Aorta (tissue), 5 donors: Measurements from ENCODE around the gene PTH2. TPM values are rescaled to one million over a fixed set of nuclear protein-coding genes. Genes with fewer than 3 reads are reported as not detected.

Experiments
- ATAC-seq: fragments of 200-7000 bp; cut with Tn5 transposase; one replicate; pipeline ENCODE4 v1.9.1; 2022; ENCODE audit warnings: moderate library complexity; ENCODE audit not compliant: low FRiP score
- DNase-seq, 2 donors: peaks; one replicate each; pipeline ENCODE4 v3.0.0-alpha.2; 2020
- H3K27ac ChIP-seq, 2 donors: one replicate each; pipeline ENCODE4 v1.5.1; 2013; ENCODE audit warnings: low read length in 2 of 2, mild to moderate bottlenecking in 2 of 2, moderate library complexity in 2 of 2, control low read depth in 1 of 2, inconsistent platforms in 1 of 2, low read depth in 1 of 2
- H3K27me3 ChIP-seq, 2 donors: one replicate each; pipeline ENCODE4 v1.6.1; 2013; ENCODE audit warnings: control low read depth in 1 of 2, low read length in 1 of 2, mild to moderate bottlenecking in 1 of 2, moderate library complexity in 1 of 2; ENCODE audit not compliant: insufficient read depth in 2 of 2, control insufficient read depth in 1 of 2
- H3K36me3 ChIP-seq, 2 donors: one replicate each; pipeline ENCODE4 v1.6.1; 2013; ENCODE audit warnings: control low read depth in 1 of 2, low read length in 1 of 2, mild to moderate bottlenecking in 1 of 2; ENCODE audit not compliant: insufficient read depth in 2 of 2, control insufficient read depth in 1 of 2
- H3K4me1 ChIP-seq, 2 donors: one replicate each; pipeline ENCODE4 v1.6.1; 2013; ENCODE audit warnings: low read length in 2 of 2, control low read depth in 1 of 2, mild to moderate bottlenecking in 1 of 2, moderate library complexity in 1 of 2; ENCODE audit not compliant: insufficient read depth in 2 of 2, control insufficient read depth in 1 of 2
- H3K4me3 ChIP-seq, 2 donors: one replicate each; pipeline ENCODE4 v1.5.1; 2013; ENCODE audit warnings: low read length in 2 of 2, control low read depth in 1 of 2, mild to moderate bottlenecking in 1 of 2
- H3K9me3 ChIP-seq: one replicate; pipeline ENCODE4 v1.6.1; 2013; ENCODE audit warnings: mild to moderate bottlenecking, low read length; ENCODE audit not compliant: control insufficient read depth
- WGBS, 2 donors: extraction: QIAGEN DNeasy Blood & Tissue Kit; methylation state at CpG; one replicate each; pipeline ENCODE4 v1.1.7; 2013; 5-methylcytosine and 5-hydroxymethylcytosine counted together
- intact Hi-C, 2 donors: fragments of 100-400 bp; cut with DNase I; formaldehyde crosslinking; loops; one replicate each; pipeline versions ENCODE4 v1.14.2 to v1.15.0; 2022
- long read RNA-seq, 2 donors: library from polyadenylated mRNA; unstranded; transcript quantifications; one replicate each; pipeline ENCODE4 v2.0.0, GENCODE V29; 2020 to 2021
- polyA plus RNA-seq, 2 donors: library from polyadenylated mRNA; stranded (reverse); fragments of 200-250 nt; gene quantifications; one replicate each; pipeline ENCODE4 v1.2.3, GENCODE V29; 2013
- total RNA-seq, 2 donors: library from RNA; stranded (reverse); fragmentation: NEBNext Ultra II Directional; extraction: Animal tissue kit (Norgen Biotek cat#: 25700); gene quantifications; one replicate each; pipeline ENCODE4 v1.2.1, GENCODE V29; 2021
- donor health status: healthy with polysubstance abuse.
- donor health status: Bipolar disorder and iron deficiency.
- donor health status: DM: no; HTN: no; CAD: no.
- donor health status: DM: no; HTN: no; CAD: no.
- donor health status: DM: yes; HTN: yes; CAD: no.

The PTH2 gene, protein sequence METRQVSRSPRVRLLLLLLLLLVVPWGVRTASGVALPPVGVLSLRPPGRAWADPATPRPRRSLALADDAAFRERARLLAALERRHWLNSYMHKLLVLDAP
- total RNA-seq = not detected
- not detected for polyA plus RNA-seq
- long read RNA-seq, donor 1 = 0 reads
- long read RNA-seq, donor 2 = 0 reads

DNA sequence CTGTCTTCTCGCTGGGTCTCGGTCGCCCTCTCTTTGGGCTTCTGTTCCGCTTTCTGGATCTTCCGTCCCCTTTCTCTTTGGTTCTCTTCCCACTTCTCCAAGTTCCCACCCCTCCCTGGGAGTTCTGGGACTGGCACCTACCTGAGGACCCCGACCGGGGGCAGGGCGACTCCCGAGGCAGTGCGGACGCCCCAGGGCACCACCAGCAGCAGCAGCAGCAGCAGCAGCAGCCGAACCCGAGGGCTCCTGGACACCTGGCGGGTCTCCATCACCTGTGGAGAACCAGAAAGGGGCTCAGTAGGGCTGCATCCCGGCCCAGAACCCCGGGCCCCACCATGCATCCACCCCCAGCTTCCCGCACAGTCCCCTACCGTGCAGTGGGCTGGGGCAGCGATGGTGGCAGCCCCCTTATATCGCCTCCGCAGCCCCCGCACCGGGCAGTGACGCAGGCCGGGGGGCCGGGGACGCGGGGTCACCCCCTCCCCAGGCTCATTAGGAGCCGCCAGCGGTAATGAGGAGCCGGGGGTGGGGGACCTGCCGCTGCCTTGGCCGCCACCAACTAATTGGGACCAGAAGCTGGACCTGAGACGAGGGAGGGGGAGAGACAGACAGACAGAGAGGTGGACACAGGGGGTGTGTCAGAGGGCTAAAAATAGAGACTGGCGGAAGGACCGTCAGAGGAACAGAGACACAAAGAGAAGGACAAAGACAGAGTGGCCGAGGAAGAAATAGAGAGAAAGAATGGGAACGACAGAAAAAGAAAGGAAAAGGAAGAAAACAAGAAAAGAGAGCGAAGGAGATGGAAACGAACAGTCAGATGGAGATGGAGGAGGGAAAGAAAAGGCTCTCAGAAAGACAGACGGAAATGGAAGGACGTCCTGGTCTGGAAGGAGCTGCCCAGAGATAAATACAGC is at the start of gene PTH2:
PTH2 (minus strand) TSS at position 371 of the 914 bp plus-strand sequence; CDS start at position 269, 102 bp downstream.
- no peak for DNase-seq
- no peak within 1 kb of the TSS for H3K27ac ChIP-seq
- intact Hi-C loops = no loop called here
- no peak within 1 kb of the TSS for H3K4me3 ChIP-seq
- H3K36me3 ChIP-seq = no peaks in the 10 kb centered on the region
- H3K9me3 ChIP-seq = no peaks in the 10 kb centered on the region
- WGBS, 2 donors = 6 to 8% methylated on average over 42 of the region's 42 CpGs
- H3K4me1 ChIP-seq = no peaks in the 10 kb centered on the region
- ATAC-seq = no peak
- H3K27me3 ChIP-seq = peaks cover 0 to 5% of the 10 kb centered on the region in 2 donors

DNA sequence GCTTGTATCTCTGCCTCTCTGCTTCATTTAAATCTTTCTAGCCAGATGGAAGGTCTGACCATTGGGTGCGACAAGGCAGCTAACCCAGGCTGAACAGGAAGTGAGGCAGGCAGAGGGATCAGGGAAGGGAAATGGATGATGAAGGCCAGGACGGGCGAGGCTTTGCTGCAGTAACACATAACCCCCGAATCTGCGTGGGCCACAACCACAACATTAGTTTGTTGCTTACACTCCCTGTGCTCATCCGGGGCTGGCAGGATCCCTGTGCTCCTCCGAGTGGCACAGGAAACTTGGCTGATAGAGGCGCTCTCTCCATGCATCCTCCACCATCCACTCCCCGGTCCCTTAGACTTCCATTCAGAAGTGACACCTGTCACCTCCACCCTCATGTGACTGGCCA is 49.7 kb upstream of the PTH2 start:
- no peaks in the 10 kb centered on the region for H3K4me1 ChIP-seq
- WGBS, 2 donors = 73 to 74% methylated on average over 9 of the region's 9 CpGs
- H3K27ac ChIP-seq = no peak overlapping the region

DNA sequence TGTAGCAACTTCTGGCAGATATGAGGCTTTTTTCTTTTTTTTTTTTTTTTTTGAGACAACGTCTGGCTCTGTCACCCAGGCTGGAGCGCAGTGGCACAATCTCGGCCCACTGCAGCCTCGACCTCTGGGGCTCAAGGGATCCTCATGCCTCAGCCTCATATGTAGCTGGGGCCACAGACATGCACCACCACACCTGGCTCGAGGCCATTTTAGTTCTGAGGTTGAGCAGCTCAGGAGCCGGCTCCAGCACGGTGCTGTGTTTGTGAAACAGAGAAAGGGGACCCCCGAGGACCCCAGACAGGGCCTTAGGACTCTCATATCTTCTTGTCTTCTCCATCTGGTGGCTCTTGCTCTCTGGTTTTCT is 47.4 kb upstream of the PTH2 start:
- no peak overlapping the region for H3K4me3 ChIP-seq
- H3K36me3 ChIP-seq = peaks cover 0 to 2% of the 10 kb centered on the region in 2 donors
- no peaks in the 10 kb centered on the region for H3K9me3 ChIP-seq
- no peaks in the 10 kb centered on the region for H3K27me3 ChIP-seq
- DNase-seq (no peak), ATAC-seq (no peak)
- intact Hi-C loops = loop anchor here in 1 of 2 donors (5.0 kb wide), 1 partner anchor 77 kb away; no protein-coding TSS in a partner anchor
- H3K4me1 ChIP-seq = no peaks in the 10 kb centered on the region
- no peak overlapping the region for H3K27ac ChIP-seq
- WGBS, 2 donors = 80 to 87% methylated on average over 7 to 8 of the region's 8 CpGs

More for the DNA sequence above, 49.7 kb upstream of the PTH2 start:
- ATAC-seq (no peak), DNase-seq (no peak)
- Histone ChIP-seq H3K9me3 (no peaks in the 10 kb centered on the region), H3K36me3 (no peaks in the 10 kb centered on the region), H3K4me3 (no peak overlapping the region), H3K27me3 (no peaks in the 10 kb centered on the region)
- intact Hi-C loops = loop anchor here in 1 of 2 donors (5.0 kb wide), 1 partner anchor 74 kb away; no protein-coding TSS in a partner anchor

DNA sequence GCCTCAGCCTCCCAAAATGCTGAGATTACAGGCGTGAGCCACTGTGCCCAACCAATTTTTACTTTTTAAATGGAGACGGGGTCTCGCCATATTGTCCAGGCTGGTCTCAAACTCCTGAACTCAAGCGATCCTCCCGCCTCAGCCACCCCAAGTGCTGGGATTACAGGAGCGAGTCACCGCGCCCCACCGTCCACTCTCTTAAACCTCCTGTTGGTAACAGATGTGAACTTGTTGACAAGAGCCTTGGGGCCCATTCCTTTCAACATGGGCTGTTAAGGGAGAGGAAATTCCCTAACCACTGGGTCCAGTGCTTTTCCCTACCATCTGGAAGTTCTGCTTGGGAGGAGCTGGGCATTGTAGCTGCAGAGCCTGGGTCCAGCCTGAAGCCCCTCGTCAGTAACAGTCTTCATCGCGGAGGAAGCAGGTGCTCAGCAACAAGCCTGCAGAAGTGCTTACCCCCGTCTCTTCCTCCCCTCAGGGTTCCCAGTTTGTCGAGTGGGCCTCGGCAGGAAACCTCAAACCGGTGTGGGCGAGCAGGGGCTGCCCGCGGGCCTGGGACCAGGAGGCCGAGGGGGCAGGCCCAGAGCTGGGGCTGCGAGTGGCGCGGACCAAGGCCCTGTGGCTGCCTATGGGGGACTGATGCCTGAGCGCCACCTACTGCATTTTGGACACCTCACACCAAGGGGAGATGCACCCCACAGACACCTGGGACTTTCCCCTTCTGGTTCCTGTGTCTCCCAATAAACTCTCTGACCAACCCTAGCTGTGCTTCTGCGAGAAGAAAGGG is 46.8 kb upstream of the PTH2 start:
- ATAC-seq (no peak), DNase-seq (peak in 1 of 2 donors; percentile 61)
- Histone ChIP-seq H3K4me1 (no peaks in the 10 kb centered on the region), H3K9me3 (no peaks in the 10 kb centered on the region), H3K27me3 (no peaks in the 10 kb centered on the region), H3K27ac (no peak overlapping the region), H3K36me3 (peaks cover 0 to 2% of the 10 kb centered on the region in 2 donors), H3K4me3 (no peak overlapping the region)
- intact Hi-C loops = loop anchor here in 1 of 2 donors (5.0 kb wide), 1 partner anchor 77 kb away; no protein-coding TSS in a partner anchor
- 93% methylated on average over 25 of the region's 25 CpGs for WGBS, 2 donors

DNA sequence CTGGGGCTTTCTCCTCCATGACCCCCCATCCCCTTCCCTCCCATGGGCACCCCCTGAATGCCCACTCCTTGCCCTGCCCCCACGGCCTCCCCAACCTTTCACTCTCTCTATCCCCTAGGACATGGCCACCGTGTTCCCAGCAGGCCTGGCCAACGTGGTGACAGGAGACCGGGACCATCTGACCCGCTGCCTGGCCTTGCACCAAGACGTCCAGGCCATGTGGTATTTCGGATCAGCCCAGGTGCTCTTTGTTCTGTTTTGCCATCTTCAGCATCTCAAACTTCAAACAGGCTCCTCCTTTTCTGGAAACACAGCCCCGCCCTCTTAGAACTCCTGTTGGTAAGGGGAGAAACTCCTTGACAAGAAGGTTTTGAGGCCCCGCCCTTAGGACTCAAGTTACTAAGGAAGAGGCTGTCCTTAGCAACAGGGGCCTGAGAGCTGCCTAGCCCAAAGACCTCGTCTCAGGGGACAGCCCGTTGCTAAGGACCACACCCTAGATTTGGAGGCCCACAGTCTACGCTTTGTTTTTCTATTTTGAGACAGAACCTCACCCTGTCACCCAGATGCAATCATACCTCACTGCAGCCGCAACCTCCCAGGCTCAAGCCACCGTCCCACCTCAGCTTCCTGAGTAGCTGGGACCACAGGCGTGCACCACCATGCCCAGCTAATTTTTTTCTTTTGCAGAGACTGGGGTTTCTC is 45.7 kb upstream of the PTH2 start:
- peaks cover 0 to 2% of the 10 kb centered on the region in 2 donors for H3K36me3 ChIP-seq

DNA sequence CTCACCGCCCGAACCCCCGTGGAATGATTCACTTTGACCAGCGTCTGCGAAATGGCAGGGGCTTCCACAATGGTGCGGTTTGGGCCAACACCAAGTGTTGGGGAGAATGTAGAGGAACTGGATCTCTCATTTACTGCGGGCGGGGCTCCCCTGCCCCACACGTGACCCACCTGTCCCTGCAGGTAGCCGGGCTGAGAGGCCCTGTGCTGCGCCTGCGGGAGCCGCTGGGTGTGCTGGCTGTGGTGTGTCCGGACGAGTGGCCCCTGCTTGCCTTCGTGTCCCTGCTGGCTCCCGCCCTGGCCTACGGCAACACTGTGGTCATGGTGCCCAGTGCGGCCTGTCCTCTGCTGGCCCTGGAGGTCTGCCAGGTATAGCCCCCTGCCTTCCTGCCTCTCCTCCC is 45.0 kb upstream of the PTH2 start:
- H3K4me3 ChIP-seq = no peak overlapping the region
- intact Hi-C loops = no loop called here
- DNase-seq = no peak
- no peaks in the 10 kb centered on the region for H3K9me3 ChIP-seq
- H3K4me1 ChIP-seq = no peaks in the 10 kb centered on the region
- H3K27ac ChIP-seq = no peak overlapping the region
- ATAC-seq = peak; percentile 1
- WGBS, 2 donors = 91 to 92% methylated on average over 19 of the region's 19 CpGs
- H3K36me3 ChIP-seq = peaks cover 0 to 2% of the 10 kb centered on the region in 2 donors
- H3K27me3 ChIP-seq = no peaks in the 10 kb centered on the region

More for the DNA sequence above, 45.7 kb upstream of the PTH2 start:
- ATAC-seq = peak; percentile 85
- DNase-seq = peak; percentile 87 to 89
- 71 to 72% methylated on average over 14 to 15 of the region's 15 CpGs for whole genome bisulfite sequencing, 2 donors
- Histone ChIP-seq H3K9me3 (no peaks in the 10 kb centered on the region), H3K27ac (no peak overlapping the region), H3K4me3 (no peak overlapping the region), H3K27me3 (no peaks in the 10 kb centered on the region), H3K4me1 (no peaks in the 10 kb centered on the region)
- intact Hi-C loops = no loop called here

DNA sequence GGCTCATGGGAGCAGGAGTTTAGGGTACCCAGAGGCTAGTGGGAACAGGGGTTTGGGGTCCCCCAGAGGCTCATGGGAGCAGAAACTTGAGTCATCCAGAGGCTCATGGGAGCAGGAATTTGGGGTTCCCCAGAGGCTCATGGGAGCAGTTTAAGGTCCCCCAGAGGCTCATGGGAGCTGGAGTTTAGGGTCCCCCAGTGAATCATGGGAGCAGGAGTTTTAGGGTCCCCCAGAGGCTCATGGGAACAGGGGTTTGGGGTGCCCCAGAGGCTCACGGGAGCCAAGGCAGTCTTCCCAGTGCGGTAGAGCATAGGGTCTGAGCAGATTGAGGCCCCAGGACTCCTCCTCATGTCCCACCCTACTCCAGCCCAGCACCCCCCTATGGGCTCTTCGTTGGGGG is 42.1 kb upstream of the PTH2 start:
- H3K36me3 ChIP-seq = peaks cover 0 to 2% of the 10 kb centered on the region in 2 donors
- intact Hi-C loops = no loop called here
- H3K4me1 ChIP-seq = no peaks in the 10 kb centered on the region
- H3K4me3 ChIP-seq = no peak overlapping the region
- H3K27me3 ChIP-seq = no peaks in the 10 kb centered on the region
- H3K9me3 ChIP-seq = no peaks in the 10 kb centered on the region
- ATAC-seq (no peak), DNase-seq (no peak)
- 95 to 96% methylated on average over 3 of the region's 3 CpGs for WGBS, 2 donors
- no peak overlapping the region for H3K27ac ChIP-seq
